HUES48 (cell line): Measurements from ENCODE around the gene FBXL5.
"Not testable (repeated sequence)": the region's sequence is repeated elsewhere in the genome, so short reads cannot be mapped to it uniquely, and the experiment has no call there.

Experiments
- H3K27ac ChIP-seq: one replicate; pipeline ENCODE4 v1.7.0; 2013; ENCODE audit warnings: low read depth, low read length, inconsistent platforms
- H3K27me3 ChIP-seq: 2 replicates; pipeline ENCODE4 v1.6.1; 2013; ENCODE audit warnings: mild to moderate bottlenecking, low read length; ENCODE audit not compliant: control insufficient read depth, insufficient read depth
- H3K36me3 ChIP-seq: 2 replicates; pipeline ENCODE4 v1.6.1; 2013; ENCODE audit warnings: low read length; ENCODE audit not compliant: control insufficient read depth, insufficient read depth
- H3K4me1 ChIP-seq: 2 replicates; pipeline ENCODE4 v1.6.1; 2013; ENCODE audit warnings: mild to moderate bottlenecking, low read length; ENCODE audit not compliant: control insufficient read depth, insufficient read depth
- H3K4me3 ChIP-seq: 2 replicates; pipeline ENCODE4 v1.5.1; 2013; ENCODE audit warnings: mild to moderate bottlenecking, low read depth, low read length
- H3K9ac ChIP-seq: 2 replicates; pipeline ENCODE4 v1.6.1; 2013; ENCODE audit warnings: mild to moderate bottlenecking, low read depth, low read length, moderate library complexity
- H3K9me3 ChIP-seq: 2 replicates; pipeline ENCODE4 v1.6.1; 2013; ENCODE audit warnings: low read length; ENCODE audit not compliant: control insufficient read depth, insufficient read depth

Gene FBXL5

DNA sequence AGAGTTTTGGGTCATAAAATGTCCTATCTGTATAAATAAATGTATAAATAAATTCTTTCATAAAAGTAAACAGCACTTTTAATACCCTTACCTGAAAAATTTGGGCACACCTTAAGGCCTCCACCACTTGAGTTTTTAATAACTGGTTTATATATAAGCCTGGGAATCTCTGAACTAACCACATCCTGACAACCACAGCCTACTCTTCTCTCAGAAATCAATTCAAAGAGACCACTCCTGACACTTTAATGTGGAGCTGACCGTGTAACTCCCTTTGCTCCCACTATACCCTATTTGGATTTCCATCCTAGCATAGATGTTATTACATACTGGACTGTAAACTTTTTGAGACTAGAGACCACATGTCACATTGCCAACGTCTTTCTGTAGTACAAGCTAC lies 3.5 kb downstream of the FBXL5 start:
- Histone ChIP-seq H3K4me3 (no peak overlapping the region), H3K9me3 (no peaks in the 10 kb centered on the region), H3K4me1 (peaks cover 39% of the 10 kb centered on the region), H3K27ac (no peak overlapping the region), H3K27me3 (no peaks in the 10 kb centered on the region), H3K36me3 (no peaks in the 10 kb centered on the region), H3K9ac (no peak overlapping the region)

DNA sequence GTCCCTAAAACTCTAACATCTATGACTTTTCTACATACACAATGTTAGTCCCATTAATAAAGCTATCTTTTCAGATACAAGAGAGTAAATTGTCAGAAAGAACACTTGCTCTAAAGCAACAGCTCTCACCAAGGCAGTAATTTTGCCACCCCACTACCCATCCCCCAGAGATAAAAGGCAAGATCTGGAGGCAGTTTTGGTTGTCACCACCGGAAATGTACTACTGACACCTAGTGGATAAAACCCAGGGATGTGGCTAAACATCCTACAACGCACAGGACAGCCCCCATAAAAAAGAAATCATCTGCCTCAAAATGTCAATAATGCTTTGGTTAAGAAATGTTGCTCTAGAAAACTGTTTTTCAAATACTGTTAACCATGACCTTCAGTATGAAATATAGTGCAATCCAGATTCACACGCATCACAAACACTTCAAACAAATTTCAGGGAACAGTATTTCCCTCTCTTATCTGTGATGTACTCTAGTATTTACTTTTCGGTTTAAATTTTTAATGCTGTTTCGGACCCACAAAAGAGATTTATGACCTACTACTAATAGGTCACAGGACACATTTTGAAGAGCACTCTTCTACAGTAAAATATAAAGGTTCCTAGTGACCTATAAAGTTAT lies 5.1 kb downstream of the FBXL5 start:
- peaks cover 31% of the 10 kb centered on the region for H3K4me1 ChIP-seq
- H3K4me3 ChIP-seq = no peak overlapping the region
- no peaks in the 10 kb centered on the region for H3K9me3 ChIP-seq
- no peaks in the 10 kb centered on the region for H3K36me3 ChIP-seq
- no peak overlapping the region for H3K27ac ChIP-seq
- H3K27me3 ChIP-seq = no peaks in the 10 kb centered on the region
- no peak overlapping the region for H3K9ac ChIP-seq

DNA sequence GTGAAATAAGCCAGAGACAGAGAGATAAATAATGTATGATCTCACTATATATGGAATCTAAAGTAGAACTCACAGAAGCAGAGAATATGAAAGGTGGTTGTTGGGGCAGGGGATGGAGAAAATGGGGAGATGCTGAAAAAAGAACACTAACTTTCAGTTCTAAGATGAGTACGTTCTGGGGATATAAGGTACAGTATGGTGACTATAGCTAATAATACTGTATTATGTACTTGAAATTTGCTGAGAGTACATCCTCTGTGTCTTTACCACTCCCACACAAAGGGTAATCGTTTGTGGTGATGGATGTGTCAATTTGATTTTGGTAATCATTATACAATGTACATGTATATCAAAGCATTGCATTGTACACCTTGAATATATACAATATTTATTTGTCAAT lies 6.6 kb downstream of the FBXL5 start:
- Histone ChIP-seq H3K4me3 (no peak overlapping the region), H3K4me1 (peaks cover 28% of the 10 kb centered on the region), H3K27ac (no peak overlapping the region), H3K36me3 (no peaks in the 10 kb centered on the region), H3K9me3 (no peaks in the 10 kb centered on the region), H3K27me3 (no peaks in the 10 kb centered on the region), H3K9ac (no peak overlapping the region)

DNA sequence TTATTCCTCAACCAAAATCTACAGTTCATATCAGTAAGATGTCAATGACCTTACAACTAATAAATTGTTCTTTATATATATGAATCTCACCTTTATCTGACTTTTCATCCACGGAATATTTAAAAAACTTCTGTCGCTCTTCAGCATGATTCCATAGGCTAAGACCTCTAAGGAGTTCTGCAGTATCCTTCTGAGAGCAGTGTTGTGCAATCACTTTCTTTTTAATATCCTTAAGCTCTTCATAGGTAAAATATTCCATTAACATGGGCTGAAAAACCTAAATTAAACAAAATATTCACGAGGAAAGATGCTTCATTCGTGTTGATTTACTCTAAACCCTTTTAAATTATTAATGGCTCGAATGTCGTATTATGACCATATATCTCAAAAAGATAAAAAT lies 16.7 kb downstream of the FBXL5 start:
- Histone ChIP-seq H3K27ac (no peak overlapping the region), H3K9ac (no peak overlapping the region), H3K9me3 (no peaks in the 10 kb centered on the region), H3K36me3 (peaks cover 61% of the 10 kb centered on the region), H3K4me3 (no peak overlapping the region), H3K4me1 (no peaks in the 10 kb centered on the region), H3K27me3 (no peaks in the 10 kb centered on the region)

DNA sequence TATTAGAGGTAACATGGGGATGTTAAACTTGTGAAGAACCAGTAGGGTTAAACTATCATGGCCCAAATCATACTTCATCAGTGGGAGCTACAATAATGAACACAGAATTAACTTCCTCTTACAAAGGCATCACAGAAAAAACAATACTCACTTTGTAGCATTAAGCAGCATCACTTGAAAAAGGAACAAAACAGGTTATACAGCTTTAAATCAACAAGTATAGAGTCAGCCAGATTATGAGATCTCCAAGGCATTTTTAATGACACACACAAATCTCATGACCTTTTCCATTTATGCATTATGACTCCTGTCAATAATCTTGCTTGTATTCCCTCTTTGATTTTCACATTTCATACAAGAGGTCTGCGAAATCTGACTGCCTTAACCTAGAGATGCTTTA lies 18.3 kb downstream of the FBXL5 start:
- no peak overlapping the region for H3K27ac ChIP-seq
- H3K4me3 ChIP-seq = no peak overlapping the region
- no peaks in the 10 kb centered on the region for H3K4me1 ChIP-seq
- no peaks in the 10 kb centered on the region for H3K9me3 ChIP-seq
- H3K9ac ChIP-seq = no peak overlapping the region
- peaks cover 66% of the 10 kb centered on the region for H3K36me3 ChIP-seq
- no peaks in the 10 kb centered on the region for H3K27me3 ChIP-seq

DNA sequence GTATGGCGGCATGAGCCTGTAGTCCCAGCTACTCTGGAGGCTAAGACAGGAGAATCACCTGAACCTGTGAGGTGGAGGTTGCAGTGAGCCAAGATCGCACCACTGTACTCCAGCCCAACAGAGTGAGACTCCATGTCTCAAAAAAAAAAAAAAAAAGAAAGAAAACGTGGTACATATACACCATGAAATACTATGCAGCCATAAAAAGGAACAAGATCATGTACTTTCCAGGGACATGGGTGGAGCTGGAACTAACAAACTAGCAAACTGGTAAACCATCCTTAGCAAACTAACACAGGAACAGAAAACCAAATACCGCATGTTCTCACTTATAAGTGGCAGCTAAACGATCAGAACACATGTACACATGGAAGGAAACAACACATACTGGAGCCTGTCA lies 37.8 kb downstream of the FBXL5 start:
- H3K36me3 ChIP-seq = peaks cover 23% of the 10 kb centered on the region
- H3K27ac ChIP-seq, H3K4me1 ChIP-seq, H3K9ac ChIP-seq, H3K4me3 ChIP-seq, H3K27me3 ChIP-seq: not testable (repeated sequence)
- peaks cover 24% of the 10 kb centered on the region for H3K9me3 ChIP-seq

DNA sequence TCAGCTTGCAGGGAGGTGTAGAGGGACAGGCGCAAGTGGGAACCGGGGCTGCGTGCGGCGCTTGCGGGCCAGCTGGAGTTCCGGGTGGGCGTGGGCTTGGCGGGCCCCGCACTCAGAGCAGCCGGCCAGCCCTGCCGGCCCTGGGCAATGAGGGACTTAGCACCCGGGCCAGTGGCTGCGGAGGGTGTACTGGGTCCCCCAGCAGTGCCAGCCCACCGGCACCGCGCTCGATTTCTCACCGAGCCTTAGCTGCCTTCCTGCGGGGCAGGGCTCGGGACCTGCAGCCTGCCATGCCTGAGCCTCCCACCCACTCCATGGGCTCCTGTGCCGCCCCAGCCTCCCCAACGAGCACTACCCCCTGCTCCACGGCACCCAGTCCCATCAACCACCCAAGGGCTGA lies 40.3 kb downstream of the FBXL5 start:
- H3K9ac ChIP-seq, H3K27ac ChIP-seq, H3K9me3 ChIP-seq, H3K4me3 ChIP-seq, H3K27me3 ChIP-seq, H3K4me1 ChIP-seq: not testable (repeated sequence)
- H3K36me3 ChIP-seq = peaks cover 24% of the 10 kb centered on the region

DNA sequence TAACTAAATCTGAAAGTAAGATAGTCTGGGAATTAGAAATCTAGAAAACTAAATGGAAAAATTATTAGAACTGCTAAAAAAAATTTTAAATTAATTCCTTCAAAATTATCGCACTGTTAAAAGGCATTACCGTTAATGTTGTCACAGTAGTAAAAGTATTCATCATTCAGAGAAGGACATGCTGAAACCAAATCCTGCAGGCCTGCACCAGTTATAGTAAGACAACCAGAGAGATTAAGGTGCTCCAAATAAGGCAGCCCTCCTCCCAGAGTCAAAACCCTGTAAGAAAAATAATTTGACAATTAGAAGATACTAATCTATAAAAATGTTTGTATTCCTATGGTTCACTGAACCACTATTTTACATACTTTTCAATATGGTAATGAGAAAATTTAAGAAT lies 43.0 kb downstream of the FBXL5 start:
- Histone ChIP-seq H3K27ac (no peak overlapping the region), H3K9ac (no peak overlapping the region), H3K4me3 (no peak overlapping the region), H3K27me3 (no peaks in the 10 kb centered on the region), H3K36me3 (peaks cover 21% of the 10 kb centered on the region), H3K9me3 (no peaks in the 10 kb centered on the region), H3K4me1 (peaks cover 11% of the 10 kb centered on the region)

DNA sequence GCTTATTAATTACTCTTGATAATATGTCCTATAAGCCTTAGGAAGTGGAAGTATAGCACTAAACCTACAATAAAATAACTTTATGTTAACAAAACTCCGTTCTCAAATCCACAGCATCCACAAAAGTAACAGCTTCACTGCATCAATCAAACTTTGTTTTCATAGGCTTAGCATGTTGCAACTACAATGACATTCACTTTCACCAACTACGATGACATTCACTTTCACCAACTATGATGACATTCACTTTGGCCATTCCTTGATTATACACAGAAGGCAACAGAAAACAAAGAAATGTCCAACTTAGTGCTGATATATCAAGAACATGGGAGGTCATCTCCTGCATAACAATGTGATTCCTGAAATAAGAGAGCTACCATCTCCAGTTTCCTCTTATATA lies 44.3 kb downstream of the FBXL5 start:
- Histone ChIP-seq H3K4me1 (peaks cover 23% of the 10 kb centered on the region), H3K9me3 (no peaks in the 10 kb centered on the region), H3K4me3 (no peak overlapping the region), H3K36me3 (peaks cover 21% of the 10 kb centered on the region), H3K9ac (no peak overlapping the region), H3K27me3 (no peaks in the 10 kb centered on the region), H3K27ac (no peak overlapping the region)

DNA sequence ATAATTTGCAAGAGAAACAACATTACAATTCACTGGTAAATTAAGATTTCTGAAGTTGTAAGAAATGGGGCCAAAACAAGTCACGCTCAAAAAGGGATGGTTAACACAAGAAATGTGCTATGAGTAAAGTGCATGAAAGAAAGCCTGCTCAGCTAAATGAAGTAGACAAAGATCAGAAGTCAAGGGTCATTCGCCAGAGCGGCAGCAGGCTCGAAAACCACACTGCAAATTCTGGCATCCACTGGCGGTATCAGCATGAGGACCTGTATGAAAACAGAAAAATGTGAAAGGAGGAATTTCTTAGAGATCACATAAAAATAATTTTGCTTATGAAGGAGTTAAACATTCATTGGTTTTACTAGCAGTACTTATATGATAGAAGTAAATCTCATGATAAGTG lies 49.6 kb downstream of the FBXL5 start:
- H3K27me3 ChIP-seq = no peaks in the 10 kb centered on the region
- peaks cover 5% of the 10 kb centered on the region; the same call in 1 of the 2 replicates for H3K36me3 ChIP-seq
- H3K4me1 ChIP-seq = peaks cover 35% of the 10 kb centered on the region
- no peaks in the 10 kb centered on the region for H3K9me3 ChIP-seq
- peak overlapping the region; percentile 68 for H3K27ac ChIP-seq
- H3K9ac ChIP-seq = no peak overlapping the region
- H3K4me3 ChIP-seq = peak overlapping the region; percentile 25

DNA sequence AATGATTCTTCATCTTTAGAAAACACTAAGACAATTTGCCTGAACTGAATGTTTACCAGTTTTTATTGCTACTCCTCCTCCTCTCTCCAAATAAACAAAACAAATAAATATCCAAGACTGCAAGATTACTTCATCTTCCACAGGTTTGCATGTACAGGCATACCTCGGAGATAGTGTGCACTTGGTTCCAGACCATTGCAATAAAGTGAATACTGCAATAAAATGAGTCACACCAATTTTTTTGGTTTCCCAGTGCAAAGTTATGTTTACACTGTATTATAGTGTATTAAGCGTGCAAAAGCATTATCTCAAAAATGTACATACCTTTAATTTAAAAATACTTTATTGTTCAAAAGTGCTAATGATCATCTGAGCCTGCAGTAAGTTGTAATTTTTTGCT lies 53.3 kb downstream of the FBXL5 start:
- peaks cover 22% of the 10 kb centered on the region for H3K4me1 ChIP-seq
- H3K36me3 ChIP-seq = peaks cover 10% of the 10 kb centered on the region; the same call in 1 of the 2 replicates
- H3K27ac ChIP-seq = no peak overlapping the region
- H3K9ac ChIP-seq = no peak overlapping the region
- no peaks in the 10 kb centered on the region for H3K9me3 ChIP-seq
- no peak overlapping the region for H3K4me3 ChIP-seq
- no peaks in the 10 kb centered on the region for H3K27me3 ChIP-seq

DNA sequence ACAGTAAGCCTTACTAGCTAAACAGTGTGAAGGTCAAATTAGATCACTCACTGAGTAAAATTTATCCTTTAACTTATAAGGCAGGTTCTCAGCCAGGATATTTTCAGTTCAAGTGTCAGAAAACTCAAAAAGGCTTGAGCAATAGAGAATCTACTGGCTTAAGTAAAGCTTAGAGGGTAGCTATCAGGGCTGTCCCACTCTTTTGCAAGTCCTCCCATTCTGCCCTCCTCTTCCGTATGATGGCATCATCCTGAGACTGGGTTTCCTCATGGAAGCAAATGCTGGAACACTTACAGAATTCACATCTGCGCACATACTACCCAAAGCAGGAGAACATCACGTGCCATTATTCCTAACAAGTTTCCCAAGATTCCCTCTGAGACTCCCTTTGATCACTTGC lies 55.0 kb downstream of the FBXL5 start:
- Histone ChIP-seq H3K4me3 (no peak overlapping the region), H3K27me3 (no peaks in the 10 kb centered on the region), H3K27ac (no peak overlapping the region), H3K9me3 (no peaks in the 10 kb centered on the region), H3K9ac (no peak overlapping the region), H3K4me1 (peaks cover 5% of the 10 kb centered on the region), H3K36me3 (peaks cover 10% of the 10 kb centered on the region; the same call in 1 of the 2 replicates)
